Activated CD4-positive, CD25-positive, alpha-beta regulatory T cell treated with anti-CD3 and anti-CD28 coated beads, Interleukin-2, amount 50 U/mL, for 72 hours (primary cell): Measurements from ENCODE around the gene RBM34.
A peak's percentile ranks its signal among the peaks of the same experiment; 100 is the strongest.
"Not testable (repeated sequence)": the region's sequence is repeated elsewhere in the genome, so short reads cannot be mapped to it uniquely, and the experiment has no call there.

Experiments
- DNase-seq: peaks from one replicate; pipeline ENCODE4 v3.0.0; 2021

Gene RBM34

DNA sequence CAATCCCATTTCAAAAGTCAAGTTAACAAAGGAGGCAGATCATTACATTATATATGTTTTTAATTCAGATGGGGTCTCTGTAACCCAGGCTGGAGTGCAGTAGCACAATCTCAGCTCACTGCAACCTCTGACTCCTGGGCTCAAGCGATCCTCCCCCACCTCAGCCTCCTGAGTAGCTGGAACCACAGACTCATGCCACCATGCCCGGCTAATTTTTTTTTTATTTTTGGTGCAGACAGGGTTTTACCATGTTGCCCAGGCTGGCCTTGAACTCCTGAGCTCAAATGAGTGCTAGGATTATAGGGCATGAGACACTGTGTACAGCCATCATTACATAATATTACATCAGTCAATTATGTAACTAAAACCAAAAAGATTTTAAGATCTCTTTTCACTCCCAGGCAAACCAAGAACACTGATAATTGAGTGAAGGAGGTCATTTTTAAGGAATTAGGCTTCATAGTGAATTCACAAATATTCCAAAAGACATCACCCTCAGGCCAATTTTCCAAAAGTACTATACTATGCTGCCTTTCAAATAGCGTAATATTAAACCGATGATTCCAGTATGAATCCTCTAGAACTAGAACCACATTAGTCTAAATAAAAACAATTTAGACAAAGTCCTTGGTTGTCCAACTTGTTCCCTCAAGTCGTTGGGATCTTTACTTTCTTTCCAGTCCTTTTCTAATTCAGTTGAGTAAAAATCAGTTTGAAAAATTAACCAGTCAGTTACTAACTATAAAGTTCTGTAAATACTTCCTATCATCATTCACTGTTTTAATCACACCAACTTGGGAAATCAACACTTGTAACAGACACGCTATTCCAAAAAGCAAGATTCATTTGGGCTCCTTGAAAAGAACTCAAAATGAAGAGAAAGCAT is 48.5 kb downstream of the RBM34 start:
- DNase-seq = no peak

DNA sequence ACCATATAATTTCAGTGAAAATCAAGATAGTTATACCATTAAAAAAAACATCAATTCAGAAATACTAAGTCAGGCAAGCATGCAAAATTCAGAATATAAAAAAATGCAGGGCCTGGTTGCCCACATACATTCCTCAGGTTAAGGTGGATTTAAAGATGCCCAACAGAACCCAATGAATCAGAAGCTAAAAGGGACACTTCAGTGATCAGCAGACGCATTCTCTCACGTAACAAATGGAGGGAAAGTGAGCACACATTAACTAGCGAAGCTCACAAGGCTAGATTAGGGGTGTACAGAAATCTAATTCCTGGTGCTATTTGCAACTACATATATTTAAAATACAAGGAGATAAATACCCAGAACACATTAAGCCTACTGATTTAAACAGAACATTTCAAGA is 49.9 kb downstream of the RBM34 start:
- DNase-seq = no peak

DNA sequence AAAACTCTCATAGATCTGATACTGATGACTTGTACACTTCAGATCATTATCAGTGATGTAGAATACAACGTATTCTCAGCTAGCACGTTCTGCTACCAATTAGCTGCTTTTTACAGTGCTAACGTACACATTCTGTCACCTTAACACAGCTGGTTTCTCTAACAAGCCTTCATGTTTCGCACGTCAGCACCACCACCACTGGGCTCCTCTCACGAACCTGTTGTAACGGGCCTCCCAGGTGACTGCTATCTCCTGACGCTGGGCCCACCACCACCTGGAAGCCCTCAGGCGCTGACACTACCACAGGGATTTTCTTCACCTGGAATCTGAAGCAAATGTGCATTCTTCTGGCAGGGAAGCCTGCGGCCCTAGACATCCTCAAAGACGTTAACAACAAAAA is 52.2 kb downstream of the RBM34 start:
- DNase-seq = no peak

DNA sequence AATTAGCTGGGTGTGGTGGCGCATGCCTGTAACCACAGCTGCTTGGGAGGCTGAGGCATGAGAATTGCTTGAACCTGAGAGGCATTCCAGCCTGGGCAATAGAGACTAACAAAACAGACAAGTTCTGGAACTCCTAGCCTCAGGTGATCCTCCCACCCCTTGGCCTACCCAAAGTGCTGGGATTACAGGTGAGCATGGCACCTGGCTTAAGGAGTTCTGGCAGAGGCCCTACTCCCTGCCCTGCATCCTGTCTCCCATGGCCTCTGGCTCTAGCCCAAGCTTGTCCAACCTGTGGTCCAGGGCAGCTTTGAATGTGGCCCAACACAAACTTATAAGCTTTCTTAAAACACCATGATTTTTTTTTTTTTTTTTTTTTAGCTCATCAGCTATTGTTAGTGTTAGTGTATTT is 52.9 kb downstream of the RBM34 start:
- DNase-seq = no peak

DNA sequence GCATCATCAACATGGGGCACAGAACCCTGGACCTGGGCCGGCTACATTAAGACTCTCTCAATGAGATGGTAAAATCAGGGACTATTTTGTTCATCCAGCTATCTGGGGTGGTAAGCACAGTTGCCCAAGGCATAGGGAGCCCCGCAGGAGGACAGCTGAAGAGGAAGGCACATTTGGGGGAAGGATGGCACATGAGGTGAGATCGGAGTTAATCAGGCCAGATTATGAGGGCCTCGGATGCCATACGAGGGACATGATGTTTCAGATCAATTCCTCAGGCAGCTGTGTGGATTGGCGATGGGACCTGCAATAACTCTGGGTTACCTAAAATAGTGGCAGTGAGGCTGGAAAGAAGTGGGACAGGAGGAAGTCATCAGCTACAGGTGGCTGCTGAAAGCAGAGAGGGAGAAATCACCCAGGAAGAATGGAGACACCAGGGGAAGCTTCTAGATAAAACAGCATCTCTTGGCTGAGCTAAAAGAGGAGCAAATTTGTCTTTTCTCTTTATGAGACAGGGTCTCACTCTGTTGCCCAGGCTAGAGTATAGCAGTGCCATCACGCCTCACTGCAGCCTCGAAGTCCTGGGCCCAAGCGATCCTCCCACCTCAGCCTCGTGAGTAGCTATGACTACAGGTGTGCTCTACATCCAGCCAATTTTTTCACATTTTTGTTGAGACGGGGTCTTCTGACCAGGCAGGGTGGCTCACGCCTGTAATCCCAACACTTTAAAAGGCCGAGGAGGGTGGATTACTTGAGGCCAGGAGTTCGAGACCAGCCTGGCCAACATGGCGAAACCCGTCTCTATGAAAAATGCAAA is 53.5 kb downstream of the RBM34 start:
- no peak for DNase-seq

DNA sequence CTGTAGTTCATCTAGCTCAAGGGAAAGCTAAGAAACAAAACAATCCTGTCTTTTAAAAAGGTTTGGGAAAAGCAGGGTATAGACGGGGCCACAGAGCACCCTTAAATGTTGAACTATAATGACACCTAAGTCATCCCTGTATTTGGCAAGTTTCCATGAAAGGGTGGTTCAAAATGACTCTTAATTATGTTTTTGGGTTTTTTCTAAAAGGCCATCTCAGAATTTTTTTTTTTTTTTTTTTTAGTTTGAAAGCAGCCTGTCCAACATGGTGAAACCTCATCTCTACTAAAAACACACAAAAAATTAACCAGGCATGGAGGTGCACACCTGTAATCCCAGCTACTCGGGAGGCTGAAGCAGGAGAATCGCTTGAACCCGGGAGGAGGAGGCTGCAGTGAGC is 54.6 kb downstream of the RBM34 start:
- DNase-seq = no peak

DNA sequence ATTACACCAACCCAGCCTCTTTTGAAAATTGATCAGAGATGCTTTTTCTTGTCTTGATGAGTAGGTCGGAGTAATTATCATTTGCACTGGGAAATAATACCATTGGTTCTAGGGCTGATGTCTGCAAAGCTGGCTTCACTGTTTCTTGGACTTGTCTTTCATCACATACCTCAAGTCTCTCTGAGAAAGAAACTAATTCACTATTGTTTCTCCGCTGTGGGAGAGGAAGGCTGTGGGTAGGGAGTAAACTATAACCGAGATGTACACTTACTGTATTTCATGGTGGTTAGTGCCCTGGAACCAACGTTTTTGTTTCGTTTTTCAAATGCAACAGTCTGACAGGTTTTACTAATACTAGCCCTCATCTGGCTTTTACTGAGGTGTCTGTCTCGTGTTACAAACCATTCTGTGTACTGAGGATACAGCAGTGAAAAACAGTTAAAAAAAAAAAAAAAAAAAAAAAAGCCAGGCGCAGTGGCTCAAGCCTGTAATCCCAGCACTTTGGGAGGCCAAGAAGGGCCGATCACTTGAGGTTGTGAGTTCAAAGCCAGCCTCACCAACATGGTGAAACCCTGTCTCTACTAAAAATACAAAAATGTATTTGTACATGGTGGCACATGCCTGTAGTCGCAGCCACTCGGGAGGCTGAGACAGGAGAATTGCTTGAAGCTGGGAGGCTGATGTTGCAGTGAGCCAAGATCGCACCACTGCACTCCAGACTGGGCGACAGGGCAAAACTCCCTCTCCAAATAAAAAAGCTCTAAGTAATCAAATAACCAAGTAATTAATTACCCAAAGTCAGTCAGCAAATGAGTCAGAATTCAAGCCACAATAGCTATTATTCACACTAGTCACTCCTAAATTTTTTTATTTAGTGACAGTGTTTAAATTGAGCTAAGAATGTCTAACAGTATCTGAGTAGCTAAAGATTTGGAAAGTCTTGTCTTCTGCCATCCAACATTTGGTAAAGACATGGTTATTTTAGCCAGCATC is 55.7 kb downstream of the RBM34 start:
- no peak for DNase-seq

DNA sequence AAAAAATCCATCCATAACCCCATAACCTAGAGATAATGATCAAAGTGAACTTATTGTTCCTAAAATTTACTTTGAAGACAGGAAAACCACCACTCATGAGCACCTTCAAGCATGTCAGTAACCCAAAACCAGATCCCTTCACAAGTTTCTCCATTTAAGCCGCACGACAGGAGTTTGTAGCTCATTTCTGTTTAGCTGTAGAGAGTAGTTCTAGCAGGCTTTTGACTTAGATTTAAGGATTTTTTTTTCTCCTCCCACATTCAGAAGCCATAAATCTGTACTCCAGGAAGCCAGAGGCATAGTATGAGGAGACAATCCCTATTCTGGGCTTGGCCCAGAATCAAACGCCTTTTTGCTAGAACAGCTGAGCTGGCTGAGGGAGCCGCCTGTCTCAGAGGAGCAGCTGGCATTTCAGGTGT is 58.0 kb downstream of the RBM34 start:
- DNase-seq = no peak

DNA sequence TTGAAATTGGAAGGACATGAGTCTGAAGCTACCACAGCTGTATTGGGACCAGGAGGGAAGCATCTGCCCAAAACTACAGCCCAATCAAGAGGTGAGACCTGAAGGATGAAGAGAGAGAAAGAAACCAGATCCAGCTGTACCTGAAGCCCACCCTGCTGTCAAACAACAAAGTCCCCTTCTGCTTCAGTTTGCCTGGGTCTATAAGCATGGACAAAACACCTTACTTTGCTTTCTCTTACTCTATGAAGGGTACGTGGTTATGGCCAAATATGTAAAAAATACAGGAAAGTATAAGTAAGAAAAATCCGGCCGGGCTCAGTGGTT is 58.8 kb downstream of the RBM34 start:
- no peak for DNase-seq

DNA sequence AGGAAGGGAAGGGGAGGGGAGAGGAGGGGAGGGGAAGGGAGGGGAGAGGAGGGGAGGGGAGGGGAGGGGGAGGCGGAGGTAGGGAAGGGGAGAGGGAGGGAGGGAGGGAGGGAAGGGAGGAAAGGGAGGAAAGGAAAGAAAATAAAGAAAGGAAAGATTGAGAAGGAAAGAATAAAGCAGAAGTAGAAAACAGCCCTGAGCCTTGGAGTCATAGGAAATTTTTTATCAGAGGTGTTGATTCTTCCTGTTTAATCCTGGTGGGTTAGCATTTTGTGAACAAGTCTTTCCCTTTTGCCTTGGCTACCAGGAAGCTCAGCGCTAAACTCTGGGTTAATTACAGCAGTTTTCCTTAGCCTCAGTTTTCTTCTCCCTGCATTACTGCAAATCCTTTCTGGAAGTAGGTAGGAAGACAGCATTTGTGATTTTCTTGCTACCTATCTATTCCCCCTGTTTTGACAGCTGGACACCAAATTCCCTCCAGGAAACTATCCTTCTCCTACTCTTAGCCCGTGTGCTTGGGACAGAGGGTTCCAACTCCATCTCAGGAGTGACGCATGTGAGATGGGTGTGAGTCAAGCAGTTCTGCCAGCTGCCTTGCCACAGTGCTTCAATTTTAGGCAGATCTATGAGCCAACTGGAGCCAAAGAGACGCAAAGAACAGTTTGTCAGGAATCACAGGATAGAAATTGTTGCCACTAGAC is 59.3 kb downstream of the RBM34 start:
- no peak for DNase-seq

DNA sequence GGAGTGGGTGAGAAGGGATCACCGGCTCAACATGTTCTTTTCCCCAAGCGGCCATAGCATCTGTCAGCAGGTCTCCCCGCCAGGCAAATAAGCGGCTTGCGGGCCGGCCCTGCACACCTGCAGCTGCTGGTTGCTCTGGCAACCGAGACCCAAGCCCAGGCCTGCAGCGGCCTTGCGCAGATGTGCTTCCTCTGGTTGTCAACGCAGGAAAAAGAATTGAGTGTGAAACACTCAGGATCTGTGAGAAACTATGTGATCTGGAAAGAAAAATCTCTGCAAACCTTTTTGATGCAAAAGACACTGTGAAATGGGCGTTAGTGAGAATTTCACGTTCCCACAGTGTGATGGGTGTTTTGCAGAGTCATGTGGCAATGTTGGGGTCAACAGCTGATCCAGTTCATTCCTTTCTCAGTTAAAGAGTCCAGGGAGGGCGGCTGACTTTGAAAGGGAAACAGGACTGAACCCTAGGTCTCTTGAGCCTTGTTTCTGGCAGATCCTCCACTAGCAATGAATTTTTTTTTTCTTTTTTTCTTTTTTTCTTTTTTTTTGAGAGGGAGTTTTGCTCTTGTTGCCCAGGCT is 60.8 kb downstream of the RBM34 start:
- DNase-seq = no peak

DNA sequence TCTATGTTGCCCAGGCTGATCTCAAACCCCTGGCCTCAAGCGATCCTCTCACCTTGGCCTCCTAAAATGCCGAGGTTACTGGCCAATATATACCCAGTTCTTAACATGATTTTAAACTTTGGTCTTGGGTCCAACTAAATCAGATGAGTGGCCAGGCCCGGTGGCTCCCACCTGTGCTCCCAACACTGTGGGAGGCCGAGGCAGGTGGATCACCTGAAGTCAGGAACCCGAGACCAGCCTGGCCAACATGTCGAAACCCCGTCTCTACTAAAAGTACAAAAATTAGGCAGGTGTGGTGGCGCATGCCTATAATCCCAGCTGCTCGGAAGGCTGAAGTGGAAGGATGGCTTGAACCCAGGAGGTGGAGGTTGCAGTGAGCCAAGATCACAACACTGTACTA is 62.1 kb downstream of the RBM34 start:
- no peak for DNase-seq

DNA sequence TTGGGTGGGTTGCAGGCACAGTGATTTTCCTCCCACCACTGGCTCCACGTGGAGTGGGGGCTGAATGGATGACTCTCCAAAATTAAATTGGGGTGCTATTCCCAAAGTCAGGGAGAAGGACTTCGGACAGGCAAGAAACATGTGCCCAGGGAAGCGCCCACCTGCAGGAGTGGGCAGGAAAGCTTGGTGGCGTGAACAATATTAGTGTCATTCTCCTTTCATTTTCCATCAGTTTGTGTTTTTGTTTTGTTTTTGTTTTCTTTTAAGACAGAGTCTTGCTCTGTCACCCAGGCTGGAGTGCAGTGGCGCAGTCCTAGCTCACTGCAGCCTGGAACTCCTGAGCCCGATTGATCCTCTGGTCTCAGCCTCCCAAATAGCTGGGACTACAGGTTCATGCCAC is 62.5 kb downstream of the RBM34 start:
- no peak for DNase-seq

DNA sequence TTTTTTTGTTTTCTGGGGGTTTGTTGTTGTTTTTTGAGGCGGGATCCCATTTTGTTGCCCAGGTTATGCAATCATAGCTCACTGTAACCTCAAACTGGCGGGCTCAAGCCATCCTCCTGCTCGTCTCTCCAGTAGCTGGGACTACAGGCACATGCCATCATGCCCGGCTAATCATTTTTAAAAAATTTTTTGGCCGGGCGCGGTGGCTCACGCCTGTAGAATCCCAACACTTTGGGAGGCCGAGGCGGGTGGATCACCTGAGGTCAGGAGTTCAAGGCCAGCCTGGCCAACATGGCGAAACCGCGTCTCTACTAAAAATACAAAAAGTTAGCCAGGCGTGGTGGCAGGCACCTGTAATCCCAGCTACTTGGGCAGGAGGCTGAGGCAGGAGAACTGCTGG is 63.5 kb downstream of the RBM34 start:
- not testable (repeated sequence) for DNase-seq

DNA sequence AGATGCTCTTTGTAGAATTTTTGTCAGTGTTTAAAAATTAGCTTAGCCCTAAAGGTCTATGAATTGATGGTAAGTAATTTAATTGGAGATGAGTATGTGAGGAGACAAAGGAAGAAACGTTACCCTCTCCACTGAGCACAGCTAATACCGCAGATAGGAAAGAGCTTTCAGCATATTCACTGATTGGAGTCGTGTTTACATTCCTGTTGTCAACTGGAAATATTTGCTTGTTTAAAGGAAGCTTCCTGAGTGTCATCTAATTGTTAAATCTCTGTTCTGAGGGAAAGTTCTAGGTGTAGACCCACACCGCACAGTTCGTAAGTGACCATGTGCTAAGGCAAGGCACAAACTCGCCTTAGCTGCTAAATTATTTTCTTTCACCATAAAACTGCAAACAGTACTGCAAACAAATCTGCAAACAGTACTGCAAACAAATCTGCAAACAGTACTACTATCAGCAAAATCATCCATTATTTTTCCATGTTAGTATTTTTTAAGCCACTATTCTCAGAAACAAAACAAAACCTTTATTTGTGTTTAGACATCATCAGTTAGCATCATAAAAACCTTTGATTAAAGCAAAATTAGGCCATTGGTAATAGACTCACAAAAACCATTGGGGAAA is 65.0 kb downstream of the RBM34 start:
- no peak for DNase-seq

DNA sequence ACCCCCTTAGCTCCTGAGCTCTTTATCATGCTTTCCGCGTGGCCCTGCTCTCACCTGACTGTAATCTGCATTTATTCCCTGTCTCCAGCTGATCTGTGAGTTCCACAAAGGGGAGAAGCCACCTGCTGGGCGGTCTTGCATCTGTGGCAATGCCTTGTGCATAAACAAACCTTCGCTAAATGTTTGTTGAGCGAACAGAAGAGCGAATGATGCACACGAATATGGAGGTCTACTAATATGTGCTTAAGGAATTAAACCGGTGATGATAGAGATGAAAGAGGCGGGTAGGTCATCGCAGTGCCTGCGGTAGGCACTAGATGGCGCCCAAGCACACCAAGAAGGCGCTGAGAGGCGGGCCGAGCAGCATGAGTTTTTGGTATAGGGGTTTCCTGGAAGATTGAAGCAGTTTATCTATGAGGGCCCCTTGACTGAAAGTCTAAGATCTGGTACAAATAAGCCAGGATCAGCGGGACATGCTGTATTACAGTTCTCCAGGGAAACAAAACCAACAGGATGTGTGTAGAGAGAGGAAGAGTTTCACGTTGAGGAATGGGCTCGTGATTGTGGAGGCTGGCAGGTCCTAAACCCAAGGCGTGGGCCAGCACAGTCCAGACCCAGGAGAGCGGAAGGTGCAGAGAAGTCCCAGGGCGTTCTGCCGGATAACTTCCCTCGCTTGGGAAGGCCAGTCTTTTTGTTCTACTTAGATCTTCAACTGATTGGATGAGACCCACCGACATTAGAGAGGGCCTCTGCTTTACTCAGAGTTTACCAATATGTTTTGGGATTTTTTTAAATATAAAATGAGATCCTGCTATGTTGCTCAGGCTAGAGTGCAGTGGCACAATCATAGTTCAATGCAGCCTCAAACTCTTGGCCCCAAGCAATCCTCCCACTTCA is 67.1 kb downstream of the RBM34 start:
- peak; percentile 87 for DNase-seq

DNA sequence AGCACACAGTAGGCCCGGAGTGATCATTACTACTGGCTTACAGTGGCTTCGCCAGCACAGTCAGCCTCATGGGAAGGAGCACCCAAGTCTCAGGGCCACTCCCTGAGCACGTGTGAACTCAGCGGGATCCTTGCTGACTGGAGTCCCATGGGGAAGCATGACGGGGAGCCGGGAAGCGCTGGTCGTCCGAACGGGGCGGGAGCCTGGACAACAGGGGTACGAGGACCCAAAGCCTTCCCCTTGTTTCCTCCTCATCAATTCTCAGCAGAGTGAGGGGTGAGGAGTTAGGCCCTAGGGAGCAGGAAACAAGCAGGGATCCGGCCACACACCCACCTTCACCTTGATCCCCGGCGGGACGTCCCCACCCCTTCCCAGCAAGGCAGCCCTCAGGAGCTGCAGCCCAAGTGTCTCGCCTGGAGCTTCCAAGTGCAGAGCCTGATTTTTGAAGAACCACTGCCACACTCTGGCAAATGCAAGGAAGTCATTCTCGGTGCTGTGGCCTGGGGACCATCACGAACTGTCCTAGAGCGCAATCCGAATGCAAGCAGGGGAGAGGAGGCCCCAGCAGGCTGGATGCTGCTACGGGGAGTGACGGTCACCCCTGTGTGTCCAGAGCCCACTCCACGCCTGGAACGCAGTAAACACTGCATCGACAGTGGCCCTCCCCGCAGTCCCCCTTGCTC is 67.9 kb downstream of the RBM34 start:
- no peak for DNase-seq

DNA sequence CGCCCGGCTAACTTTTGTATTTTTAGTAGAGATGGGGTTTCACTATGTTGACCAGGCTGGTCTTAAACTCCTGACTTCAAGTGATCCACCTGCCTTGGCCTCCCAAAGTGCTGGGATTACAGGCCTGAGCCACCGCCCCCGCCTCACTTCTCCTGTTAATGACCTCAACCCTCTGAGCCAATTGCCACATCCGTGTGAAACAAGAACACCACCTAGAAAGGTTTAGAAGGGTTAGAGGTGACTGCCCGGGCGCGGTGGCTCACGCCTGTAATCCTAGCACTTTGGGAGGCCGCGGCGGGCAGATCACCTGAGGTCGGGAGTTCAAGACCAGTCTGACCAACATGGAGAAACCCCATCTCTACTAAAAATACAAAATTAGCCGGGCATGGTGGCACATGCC is 68.6 kb downstream of the RBM34 start:
- DNase-seq = not testable (repeated sequence)

DNA sequence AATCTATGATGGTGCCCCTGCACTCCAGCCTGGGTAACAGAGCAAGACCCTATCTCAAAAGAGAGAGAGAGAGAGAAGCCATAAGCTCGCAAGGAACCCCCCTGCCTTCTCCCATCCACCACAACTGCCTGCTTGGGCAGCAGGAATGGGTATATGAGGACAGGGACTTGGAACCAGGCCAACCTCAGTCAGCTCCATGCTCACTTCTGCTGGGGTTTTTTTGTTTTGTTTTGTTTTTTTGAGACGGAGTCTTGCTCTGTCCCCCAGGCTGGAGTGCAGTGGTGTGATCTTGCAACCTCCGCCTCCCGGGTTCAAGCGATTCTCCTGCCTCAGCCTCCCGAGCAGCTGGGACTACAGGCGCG is 69.0 kb downstream of the RBM34 start:
- not testable (repeated sequence) for DNase-seq
